ENCODE results near the gene PRKCH. TPM values are rescaled to one million over a fixed set of nuclear protein-coding genes. Genes with fewer than 3 reads are reported as not detected.
"Not testable (repeated sequence)": the region's sequence is repeated elsewhere in the genome, so short reads cannot be mapped to it uniquely, and the experiment has no call there.

Gene PRKCH
- total RNA-seq, 1 donor from 2014 or later: 14.5 TPM

DNA sequence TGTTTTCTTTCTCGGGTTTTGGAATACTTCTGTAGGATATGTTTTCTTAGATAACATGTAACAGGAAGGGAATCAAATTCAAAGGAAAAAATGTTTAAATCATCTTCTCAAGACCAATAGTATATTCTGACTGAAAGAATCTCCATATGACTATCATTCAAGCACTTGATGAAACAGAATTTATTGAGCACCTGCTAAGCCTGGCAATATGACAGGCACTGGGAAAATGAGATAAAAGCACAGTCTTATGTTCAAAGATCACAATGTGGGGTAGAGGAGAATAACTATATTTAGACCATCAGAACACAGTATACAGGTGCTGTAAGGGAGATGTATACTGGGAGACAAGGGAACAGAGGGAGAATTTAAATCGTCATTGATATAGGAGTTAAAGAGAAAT lies 21.2 kb upstream of the PRKCH start:
- intact Hi-C loops (cut with DNase I): no loop called here
- ATAC-seq (ENCODE audit: poor library complexity) (no peak), DNase-seq (no peak)

DNA sequence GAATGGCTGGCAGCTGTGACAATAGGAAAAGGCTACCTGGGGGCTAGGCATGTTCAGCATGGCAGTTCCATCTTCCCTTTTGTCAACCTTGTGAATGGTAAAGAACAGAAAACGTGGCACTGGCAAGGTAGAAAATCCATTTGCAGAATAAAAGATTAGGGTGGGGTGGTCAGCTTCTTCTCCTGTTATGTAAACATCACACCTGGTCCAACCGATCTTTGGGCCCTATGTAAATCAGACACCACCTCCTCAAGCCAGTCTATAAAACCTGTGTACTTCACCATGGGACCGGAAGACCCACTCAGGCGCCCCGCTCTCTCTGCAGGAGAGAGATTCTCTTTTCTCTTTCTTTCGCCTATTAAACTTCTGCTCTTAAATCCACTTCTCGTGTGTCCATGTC lies 20.6 kb upstream of the PRKCH start:
- intact Hi-C loops (cut with DNase I): no loop called here
- ATAC-seq (ENCODE audit: poor library complexity): no peak
- no peak for DNase-seq

DNA sequence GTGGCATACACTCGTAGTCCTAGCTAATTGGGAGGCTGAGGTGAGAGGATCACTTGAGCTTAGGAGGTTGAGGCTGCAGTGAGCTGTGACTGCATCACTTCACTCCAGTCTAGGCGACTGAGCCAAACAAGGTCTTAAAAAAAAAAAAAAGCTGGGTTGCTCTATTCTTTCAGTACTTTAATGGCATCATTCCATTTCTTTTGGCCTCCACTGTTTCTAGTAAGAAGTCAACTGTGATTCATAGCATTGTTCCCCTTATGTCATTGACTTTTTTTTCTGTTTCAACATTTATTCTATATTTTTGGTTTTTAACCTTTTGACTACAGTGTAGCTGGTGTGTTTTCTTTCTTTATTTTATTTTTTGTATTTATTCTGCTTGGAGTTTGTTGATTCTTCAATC lies 16.7 kb upstream of the PRKCH start:
- DNase-seq (no peak), ATAC-seq (ENCODE audit: poor library complexity) (no peak)
- intact Hi-C loops (cut with DNase I): no loop called here

DNA sequence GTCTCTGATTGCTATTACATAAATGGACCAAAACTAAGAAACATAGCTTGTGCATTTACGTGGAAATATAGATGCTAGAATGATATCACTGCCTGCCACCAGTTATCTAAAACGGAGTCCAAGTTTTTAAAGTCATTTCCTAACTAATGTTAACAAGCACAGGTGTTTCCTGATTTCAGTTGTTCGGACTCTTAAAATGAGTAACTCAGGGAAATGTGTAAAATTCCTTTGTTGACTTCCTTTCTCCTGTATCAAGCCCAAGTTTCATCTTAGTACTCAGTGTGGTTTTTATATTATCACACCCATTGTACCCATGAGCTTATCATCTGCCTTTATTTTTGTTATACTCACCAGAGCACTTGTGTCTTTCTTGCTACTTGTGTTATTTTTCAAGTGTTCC lies 13.2 kb upstream of the PRKCH start:
- intact Hi-C loops (cut with DNase I): no loop called here
- no peak for ATAC-seq (ENCODE audit: poor library complexity)
- no peak for DNase-seq

DNA sequence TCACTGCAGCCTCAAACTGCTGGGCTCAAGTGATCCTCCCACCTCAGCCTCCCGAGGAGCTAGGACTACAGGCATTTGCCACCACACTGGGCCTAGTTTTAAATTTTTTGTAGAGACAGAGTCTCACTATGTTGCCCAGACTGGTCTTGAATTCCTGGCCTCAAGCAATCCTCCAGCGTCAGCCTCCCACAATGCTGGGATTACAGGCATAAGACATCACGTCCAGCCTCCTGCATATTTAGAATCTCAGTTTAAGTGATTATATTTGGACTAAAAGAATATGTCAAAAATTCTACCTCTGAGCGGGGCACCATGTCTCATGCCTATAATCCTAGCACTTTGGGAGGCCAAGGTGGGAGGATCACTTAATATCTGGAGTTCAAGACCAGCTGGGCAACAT lies 12.7 kb upstream of the PRKCH start:
- ATAC-seq (ENCODE audit: poor library complexity); DNase-seq; intact Hi-C loops (cut with DNase I): not testable (repeated sequence)

DNA sequence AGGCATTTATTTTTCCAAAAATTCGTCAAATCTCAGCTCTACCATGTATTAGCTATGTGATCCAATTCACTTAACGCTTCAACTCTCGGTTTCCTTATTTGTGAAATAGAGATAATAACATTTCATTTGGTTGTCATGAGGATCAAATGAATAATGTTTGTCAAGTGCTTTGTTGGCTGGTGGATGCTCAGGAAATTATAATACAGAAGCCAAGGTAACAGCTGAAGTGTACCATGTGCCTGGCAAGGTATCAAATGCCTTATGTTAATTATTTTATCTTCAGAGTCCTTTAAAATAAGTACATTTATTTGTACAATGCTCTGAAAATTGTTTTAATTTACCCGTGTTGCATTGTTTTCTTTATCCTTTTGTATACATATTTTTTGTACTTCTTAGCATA lies 6.1 kb upstream of the PRKCH start:
- DNase-seq (no peak), ATAC-seq (ENCODE audit: poor library complexity) (no peak)
- intact Hi-C loops (cut with DNase I): no loop called here

DNA sequence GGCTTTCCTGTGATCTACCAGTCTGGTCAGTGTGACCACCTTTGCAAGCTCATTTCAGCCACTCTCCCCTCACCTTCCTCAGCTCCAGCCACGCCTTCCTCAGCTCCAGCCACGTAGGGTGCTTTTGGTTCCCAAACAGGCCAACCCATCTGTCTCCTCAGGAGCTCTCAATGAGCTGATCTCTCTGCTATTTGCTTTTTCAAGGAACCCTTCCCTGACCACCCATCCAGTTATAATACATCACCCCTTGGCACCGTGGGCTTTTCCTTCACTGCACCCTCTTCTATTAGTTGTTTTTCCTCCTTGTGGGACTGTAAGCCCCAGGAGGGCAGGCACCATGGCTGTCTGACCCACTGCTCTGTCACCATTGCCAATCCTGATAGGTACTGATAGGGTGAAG lies 2.3 kb upstream of the PRKCH start:
- DNase-seq (no peak), ATAC-seq (ENCODE audit: poor library complexity) (no peak)
- intact Hi-C loops (cut with DNase I): no loop called here

DNA sequence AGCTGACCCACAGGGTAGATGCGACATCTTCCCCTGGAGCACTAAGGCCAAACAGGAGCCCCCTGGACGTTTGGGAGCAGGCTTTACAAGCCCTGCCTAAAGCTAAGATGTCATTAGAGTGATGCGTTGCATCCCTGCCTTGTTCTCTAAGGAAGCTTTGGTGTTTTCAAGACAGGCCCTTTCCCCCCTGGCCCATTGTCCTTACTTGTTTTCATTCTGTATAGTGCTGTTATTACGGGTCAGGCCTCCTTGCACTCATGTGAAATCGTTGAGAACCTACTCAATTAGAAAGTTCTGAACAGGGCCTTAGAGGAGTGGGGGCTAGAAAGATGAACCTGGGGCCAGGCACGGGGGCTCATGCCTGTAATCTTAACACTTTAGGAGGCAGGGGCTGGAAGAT lies 1.7 kb upstream of the PRKCH start:
- ATAC-seq (ENCODE audit: poor library complexity) (no peak), DNase-seq (no peak)
- intact Hi-C loops (cut with DNase I): loop anchor here (10.0 kb wide), 1 partner anchor 95 kb away; no protein-coding TSS in a partner anchor

DNA sequence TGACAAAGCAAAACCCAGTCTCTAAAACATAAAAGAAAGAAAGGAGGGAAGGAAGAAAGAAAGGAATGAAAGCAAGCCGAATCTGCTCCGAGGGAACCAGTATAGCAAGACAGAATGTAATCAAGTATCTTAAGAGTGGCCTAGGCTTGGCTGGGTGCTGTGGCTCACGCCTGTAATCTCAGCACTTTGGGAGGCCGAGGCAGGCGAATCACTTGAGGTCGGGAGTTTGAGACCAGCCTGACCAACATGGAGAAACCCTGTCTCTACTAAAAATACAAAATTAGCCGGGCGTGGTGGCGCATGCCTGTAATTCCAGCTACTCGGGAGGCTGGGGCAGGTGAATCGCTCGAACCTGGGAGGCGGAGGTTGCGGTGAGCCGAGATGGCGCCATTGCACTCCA lies 1.2 kb upstream of the PRKCH start:
- not testable (repeated sequence) for ATAC-seq (ENCODE audit: poor library complexity); DNase-seq
- intact Hi-C loops (cut with DNase I): loop anchor here (10.0 kb wide), 1 partner anchor 95 kb away; no protein-coding TSS in a partner anchor

DNA sequence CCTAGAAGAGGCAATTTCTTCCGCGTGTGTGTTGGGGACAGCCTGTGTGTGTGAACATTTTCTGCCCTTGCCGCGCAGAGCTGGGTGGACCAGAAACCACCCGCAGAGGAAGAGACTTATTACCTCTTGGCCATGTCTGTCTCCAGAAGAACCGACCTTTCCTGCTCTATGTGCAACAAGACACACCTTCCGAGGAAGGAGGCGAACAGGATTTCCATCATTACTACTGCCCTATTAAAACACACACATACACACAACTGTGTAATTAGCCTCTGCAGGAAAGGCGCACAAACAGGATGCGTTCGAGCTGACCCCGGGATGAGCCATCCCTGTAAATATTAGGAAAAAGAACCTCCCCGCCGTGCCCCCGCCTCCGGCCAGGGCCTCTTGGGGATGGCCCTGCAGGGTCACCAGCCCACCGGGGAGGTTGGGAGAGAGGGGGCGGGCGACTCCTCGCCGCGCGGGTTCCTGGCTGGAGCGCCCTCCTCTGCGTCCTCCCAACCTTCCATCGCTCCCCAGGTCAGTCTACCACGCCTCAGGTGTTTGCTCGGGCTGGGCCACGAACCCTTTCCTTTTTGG lies 484 bp upstream of the PRKCH start:
- peak; percentile 44 for DNase-seq
- intact Hi-C loops (cut with DNase I): loop anchor here (10.0 kb wide), 1 partner anchor 94 kb away; no protein-coding TSS in a partner anchor
- ATAC-seq (ENCODE audit: poor library complexity): peak; percentile 23

DNA sequence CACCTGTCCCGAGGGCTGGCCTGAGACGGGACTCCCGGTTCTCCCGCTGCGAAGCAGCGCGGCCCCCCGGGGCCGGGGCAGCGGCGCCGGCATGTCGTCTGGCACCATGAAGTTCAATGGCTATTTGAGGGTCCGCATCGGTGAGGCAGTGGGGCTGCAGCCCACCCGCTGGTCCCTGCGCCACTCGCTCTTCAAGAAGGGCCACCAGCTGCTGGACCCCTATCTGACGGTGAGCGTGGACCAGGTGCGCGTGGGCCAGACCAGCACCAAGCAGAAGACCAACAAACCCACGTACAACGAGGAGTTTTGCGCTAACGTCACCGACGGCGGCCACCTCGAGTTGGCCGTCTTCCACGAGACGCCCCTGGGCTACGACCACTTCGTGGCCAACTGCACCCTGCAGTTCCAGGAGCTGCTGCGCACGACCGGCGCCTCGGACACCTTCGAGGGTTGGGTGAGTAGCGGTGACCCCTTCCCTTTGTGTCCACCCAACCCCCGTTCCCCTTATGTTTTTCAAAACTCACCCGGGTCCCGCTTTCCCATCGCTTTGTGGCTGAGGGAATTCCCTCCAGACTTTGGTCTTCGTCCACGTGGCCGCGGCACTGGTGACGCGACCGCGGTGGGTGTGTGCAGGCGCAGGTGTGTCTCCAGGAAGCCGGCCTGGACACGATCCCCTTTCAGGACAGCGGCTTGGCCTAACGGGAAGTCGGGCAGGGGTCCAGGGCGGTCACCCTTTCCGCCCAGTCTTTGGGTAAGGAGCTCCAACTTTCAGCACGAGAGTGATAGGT lies 826 bp downstream of the PRKCH start:
- peak; percentile 16 for ATAC-seq (ENCODE audit: poor library complexity)
- intact Hi-C loops (cut with DNase I): loop anchor here (10.0 kb wide), 1 partner anchor 93 kb away; no protein-coding TSS in a partner anchor
- DNase-seq: peak; percentile 64

DNA sequence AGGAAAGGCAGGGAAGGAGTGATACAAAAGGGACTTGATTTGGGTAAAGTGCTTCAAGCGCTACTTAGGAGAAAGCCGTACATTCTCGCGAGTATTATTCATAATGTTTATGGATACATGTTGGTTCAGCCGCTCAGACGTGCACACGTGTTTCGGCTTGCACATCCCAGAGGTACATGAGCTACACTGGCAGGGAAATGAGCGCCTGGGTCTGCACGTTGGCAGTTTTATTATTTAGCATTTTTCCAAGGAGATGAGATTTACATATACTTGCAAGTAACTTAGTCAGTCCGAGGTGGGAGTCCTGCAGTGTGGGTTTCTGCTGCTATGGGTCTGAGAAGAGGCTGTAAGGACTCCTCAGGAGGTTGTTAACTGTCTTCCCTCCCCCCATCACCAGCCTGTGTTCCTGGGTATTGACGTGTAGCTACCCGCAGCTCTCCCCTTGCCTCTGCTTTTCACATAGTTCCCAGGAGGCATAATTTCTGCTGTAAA lies 1.5 kb downstream of the PRKCH start:
- intact Hi-C loops (cut with DNase I): loop anchor here (10.0 kb wide), 1 partner anchor 92 kb away; no protein-coding TSS in a partner anchor
- ATAC-seq (ENCODE audit: poor library complexity): no peak
- DNase-seq: no peak

DNA sequence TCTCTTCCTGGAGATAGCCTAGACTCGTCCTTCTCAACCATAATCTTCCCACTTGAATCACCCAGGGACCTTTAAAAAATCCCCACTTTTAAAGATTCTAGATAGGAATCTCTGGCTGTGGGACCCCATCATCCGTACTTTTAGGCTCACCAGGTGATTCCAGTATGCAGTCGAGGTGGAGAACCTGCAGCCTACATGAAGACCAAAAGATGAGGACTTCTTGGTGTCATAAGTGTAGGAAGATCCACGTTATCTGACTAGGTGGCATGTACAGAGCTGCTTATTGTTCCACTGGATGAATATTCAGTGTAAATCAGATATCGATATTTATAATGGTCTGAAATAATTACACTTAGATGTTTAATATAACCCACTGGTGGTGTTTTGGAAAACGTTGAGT lies 2.6 kb downstream of the PRKCH start:
- DNase-seq: no peak
- intact Hi-C loops (cut with DNase I): loop anchor here (10.0 kb wide), 1 partner anchor 91 kb away; no protein-coding TSS in a partner anchor
- no peak for ATAC-seq (ENCODE audit: poor library complexity)

DNA sequence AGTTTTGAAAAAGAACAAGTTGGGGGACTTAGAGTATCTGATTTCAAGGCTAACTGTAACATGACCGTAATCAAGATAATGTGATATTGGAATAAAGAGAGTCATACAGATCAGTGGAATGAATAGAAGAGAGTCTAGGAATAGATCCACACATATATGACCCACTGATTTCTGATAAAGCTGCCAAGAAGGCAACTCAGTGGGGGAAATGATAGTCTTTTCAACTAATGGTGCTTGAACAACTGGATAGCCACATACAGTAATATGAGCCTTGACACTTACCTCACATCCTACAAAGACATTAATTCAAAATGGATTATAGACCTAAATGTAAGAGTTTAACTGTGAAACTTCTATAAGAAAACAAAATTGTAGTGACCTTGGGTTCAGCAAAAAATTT lies 3.8 kb downstream of the PRKCH start:
- DNase-seq (no peak), ATAC-seq (ENCODE audit: poor library complexity) (no peak)
- intact Hi-C loops (cut with DNase I): loop anchor here (10.0 kb wide), 1 partner anchor 90 kb away; no protein-coding TSS in a partner anchor

DNA sequence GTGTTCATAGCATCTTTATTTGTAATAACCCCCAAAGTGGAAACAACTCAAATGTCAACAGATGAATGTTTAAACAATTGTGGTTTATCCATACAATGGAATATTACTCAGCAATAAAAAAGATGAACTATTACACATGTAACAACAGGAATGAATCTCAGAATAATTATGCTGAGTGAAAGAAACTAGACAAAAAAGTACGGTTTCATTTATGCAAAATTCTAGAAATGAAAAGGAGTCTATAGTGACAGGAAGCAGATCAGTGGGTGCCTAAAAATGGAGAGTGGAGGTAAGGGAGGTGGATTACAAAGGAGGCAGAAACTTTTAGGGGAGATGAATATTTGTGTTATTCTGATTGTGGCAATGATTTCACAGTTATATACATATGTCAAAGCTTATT lies 4.8 kb downstream of the PRKCH start:
- ATAC-seq (ENCODE audit: poor library complexity) (no peak), DNase-seq (no peak)
- intact Hi-C loops (cut with DNase I): loop anchor here (10.0 kb wide), 1 partner anchor 89 kb away; no protein-coding TSS in a partner anchor

DNA sequence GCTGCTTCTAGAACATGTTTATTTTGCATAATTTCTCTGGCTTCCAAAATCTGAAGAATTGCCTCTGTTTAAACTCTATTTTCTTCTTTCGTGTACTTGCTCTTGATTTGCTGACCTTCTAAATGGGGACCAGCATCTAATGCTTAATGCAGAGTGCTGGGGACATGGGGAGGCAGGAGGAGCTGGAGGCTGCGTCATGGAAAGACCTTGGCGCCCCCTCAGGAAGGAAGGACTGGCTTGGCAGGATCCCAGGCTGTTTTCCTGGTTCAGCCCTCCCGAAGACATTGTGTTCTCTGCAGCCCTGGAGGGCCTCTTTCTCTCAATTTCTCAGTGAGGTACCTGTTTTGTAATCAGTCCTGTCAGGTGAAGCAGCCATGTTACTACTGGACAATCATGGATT lies 5.5 kb downstream of the PRKCH start:
- intact Hi-C loops (cut with DNase I): loop anchor here (10.0 kb wide), 1 partner anchor 88 kb away; no protein-coding TSS in a partner anchor
- DNase-seq (peak; percentile 80), ATAC-seq (ENCODE audit: poor library complexity) (peak; percentile 80)

DNA sequence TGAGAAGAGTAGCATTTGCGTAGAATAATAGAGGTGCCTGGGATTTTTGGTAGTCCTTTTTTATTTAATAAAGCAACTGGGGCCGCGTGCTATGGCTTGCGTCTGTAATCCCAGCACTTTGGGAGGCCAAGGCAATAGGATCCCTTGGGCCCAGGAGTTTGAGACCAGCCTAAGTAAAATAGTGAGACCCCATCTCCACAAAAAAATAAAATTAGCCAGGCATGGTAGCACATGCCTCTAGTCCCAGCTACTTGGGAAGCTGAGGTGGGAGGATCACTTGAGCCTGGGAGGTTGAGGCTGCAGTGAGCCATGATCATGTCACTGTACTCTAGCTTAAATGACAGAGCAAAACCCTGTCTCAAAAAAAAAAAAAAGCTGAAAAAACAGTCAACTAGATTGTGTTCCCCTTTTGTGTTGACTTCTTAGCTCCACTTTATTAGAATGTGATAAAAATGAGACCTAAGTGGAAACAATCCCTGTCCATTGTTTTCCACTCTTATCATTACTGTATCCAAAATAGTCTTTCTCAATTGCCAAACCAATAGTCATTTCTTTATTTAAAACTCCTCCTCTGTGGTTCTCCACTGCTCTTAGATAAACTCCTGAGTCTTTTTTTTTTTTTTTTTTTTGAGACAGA lies 7.4 kb downstream of the PRKCH start:
- DNase-seq (no peak), ATAC-seq (ENCODE audit: poor library complexity) (no peak)
- intact Hi-C loops (cut with DNase I): loop anchor here (10.0 kb wide), 1 partner anchor 86 kb away; no protein-coding TSS in a partner anchor

DNA sequence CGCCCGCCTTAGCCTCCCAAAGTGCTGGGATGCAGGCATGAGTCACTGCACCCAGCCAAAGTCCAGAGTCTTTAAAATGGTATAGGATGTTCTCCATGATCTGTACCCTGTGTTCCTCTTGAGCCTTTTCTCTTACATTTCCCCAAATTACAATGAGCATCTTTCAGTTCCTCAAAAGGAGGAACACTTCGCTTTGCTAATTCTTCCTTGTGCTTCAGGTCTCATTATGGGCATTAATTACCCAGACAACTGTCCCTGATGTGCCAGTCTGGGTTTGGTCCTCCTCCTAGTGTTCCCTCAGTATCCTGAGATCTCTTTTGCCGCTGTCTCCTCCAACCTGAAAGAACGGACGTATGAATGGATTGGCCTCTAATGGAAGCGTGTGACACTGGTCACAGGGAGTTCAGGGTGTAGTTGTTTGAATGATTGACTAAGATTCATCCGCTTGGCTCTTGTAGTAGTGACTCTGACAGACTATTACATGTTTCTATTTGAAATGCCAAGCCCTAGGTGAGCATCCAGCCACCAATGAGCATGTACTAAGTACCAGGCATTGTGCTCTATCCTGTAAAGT lies 8.2 kb downstream of the PRKCH start:
- DNase-seq: no peak
- intact Hi-C loops (cut with DNase I): loop anchor here (10.0 kb wide), 1 partner anchor 85 kb away; no protein-coding TSS in a partner anchor
- no peak for ATAC-seq (ENCODE audit: poor library complexity)

DNA sequence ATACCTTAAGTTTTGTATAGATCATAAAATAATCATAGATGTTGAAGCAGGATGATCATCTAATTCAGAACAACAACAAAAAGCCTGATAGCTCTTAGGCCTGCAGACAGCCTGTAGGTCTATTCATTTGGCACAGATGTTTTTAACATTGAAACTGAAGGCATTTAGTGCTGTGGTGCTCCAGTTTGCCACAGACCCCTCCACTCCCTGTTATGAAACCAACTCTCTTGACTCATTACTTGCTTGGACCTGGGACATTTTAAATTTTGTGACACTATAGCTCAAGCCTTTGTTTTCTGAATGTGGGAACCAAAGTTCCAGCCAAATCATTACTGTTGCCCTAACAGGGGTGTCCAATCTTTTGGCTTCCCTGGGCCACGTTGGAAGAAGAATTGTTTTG lies 9.1 kb downstream of the PRKCH start:
- ATAC-seq (ENCODE audit: poor library complexity) (no peak), DNase-seq (no peak)
- intact Hi-C loops (cut with DNase I): no loop called here
